ENCODE measurements around the gene BMP10.

- TF ChIP-seq CTCF (conservative IDR thresholded peaks at IDR 0.05; ENCODE audit: low read depth, low read length) (no peak), EZH2 (IDR thresholded peaks at IDR 0.05; ENCODE audit: borderline replicate concordance, low read depth, low read length, poor library complexity, severe bottlenecking) (no peak)
These were observed 38.0 kb downstream of the BMP10 start for GRCh38 chr2:68833162-68833561.

Data from A673 (cell line).